Lower leg skin (tissue), 3 donors: ENCODE data around the gene LGALS8.

Experiments
- CTCF ChIP-seq, 3 donors: fragments of 450-650 bp; IDR thresholded peaks; one replicate each; pipeline ENCODE4 v1.5.1; 2016; ENCODE audit warnings: antibody characterized with exemption in 3 of 3, mild to moderate bottlenecking in 3 of 3, moderate library complexity in 2 of 3
- POLR2A ChIP-seq, 2 donors: fragments of 450-650 bp; IDR thresholded peaks; one replicate each; pipeline ENCODE4 v1.6.1; 2016 to 2017; ENCODE audit warnings: antibody characterized with exemption in 2 of 2, mild to moderate bottlenecking in 1 of 2, moderate library complexity in 1 of 2

- TF ChIP-seq CTCF (IDR thresholded peaks at IDR 0.05) (no peak), POLR2A (IDR thresholded peaks at IDR 0.05) (no peak)
Measured at GRCh38 chr1:236502579-236502971, 21.2 kb upstream of the LGALS8 start.
